Neural cell (in vitro differentiated cells): Measurements from ENCODE around the gene ARSD.

Experiments used
- CTCF ChIP-seq: fragments of 450-650 bp; IDR thresholded peaks from 2 replicates; pipeline ENCODE4 v1.5.1; 2014; ENCODE audit warnings: antibody characterized with exemption, mild to moderate bottlenecking, moderate library complexity; ENCODE audit not compliant: poor library complexity, severe bottlenecking
- EP300 ChIP-seq: fragments of 450-650 bp; conservative IDR thresholded peaks from 2 replicates; pipeline ENCODE4 v1.6.1; 2014; ENCODE audit warnings: antibody characterized with exemption, mild to moderate bottlenecking, moderate library complexity; ENCODE audit not compliant: poor library complexity, severe bottlenecking
- EZH2 ChIP-seq: fragments of 200-600, 300-800 bp; shearing (Covaris generic), sonication (generic); IDR thresholded peaks from 2 replicates; pipeline ENCODE4 v1.6.1; 2014; ENCODE audit warnings: antibody characterized with exemption, low read length, borderline replicate concordance, mild to moderate bottlenecking; ENCODE audit not compliant: insufficient read depth, poor library complexity, severe bottlenecking
- MXI1 ChIP-seq: fragments of 450-650 bp; conservative IDR thresholded peaks from 2 replicates; pipeline ENCODE4 v1.6.1; 2014; ENCODE audit warnings: antibody characterized with exemption, mild to moderate bottlenecking; ENCODE audit not compliant: poor library complexity, severe bottlenecking
- POLR2AphosphoS5 ChIP-seq: IDR thresholded peaks from 2 replicates; pipeline ENCODE4 v1.6.1; 2012
- RAD21 ChIP-seq: fragments of 450-650 bp; conservative IDR thresholded peaks from 2 replicates; pipeline ENCODE4 v1.6.1; 2014; ENCODE audit warnings: antibody characterized with exemption, mild to moderate bottlenecking, moderate library complexity
- REST ChIP-seq: IDR thresholded peaks from 2 replicates; pipeline ENCODE4 v1.6.1; 2012; ENCODE audit warnings: borderline replicate concordance
- SMC3 ChIP-seq: fragments of 450-650 bp; conservative IDR thresholded peaks from 2 replicates; pipeline ENCODE4 v1.6.1; 2014; ENCODE audit warnings: antibody characterized with exemption, mild to moderate bottlenecking, moderate library complexity; ENCODE audit not compliant: poor library complexity
- TAF1 ChIP-seq: IDR thresholded peaks from 2 replicates; pipeline ENCODE4 v1.6.1; 2012; ENCODE audit warnings: low read depth

GRCh38 chrX:2894885-2895292 is 34.2 kb downstream of the ARSD start:
- TF ChIP-seq EZH2 (no peak), REST (no peak), RAD21 (no peak), CTCF (no peak), MXI1 (no peak), POLR2AphosphoS5 (no peak), EP300 (no peak), SMC3 (no peak), TAF1 (no peak)
